Gastrocnemius medialis (tissue), 4 donors: ENCODE data around the gene RUNDC3A. TPM values are rescaled to one million over a fixed set of nuclear protein-coding genes. Genes with fewer than 3 reads are reported as not detected.

Experiments used
- ATAC-seq, 2 donors: fragments of 150-250 bp; one replicate each; pipeline ENCODE4 v1.9.1; 2016
- DNase-seq, 2 donors: peaks; one replicate each; pipeline ENCODE4 v3.0.0-alpha.2; 2019
- H3K27ac ChIP-seq, 4 donors: fragments of 200-600 bp; sonication (generic); 1 replicate in 1 of 4; 2 replicates in 3 of 4; pipeline ENCODE4 v1.5.1; 2016 to 2018; ENCODE audit warnings: mild to moderate bottlenecking in 2 of 4, moderate library complexity in 1 of 4
- H3K27me3 ChIP-seq, 3 donors: fragments of 200-600 bp; sonication (generic) in 2 of 3; 1 replicate in 1 of 3; 2 replicates in 2 of 3; pipeline versions ENCODE4 v1.5.1 to v1.6.0; 2016 to 2019; ENCODE audit warnings: mild to moderate bottlenecking in 1 of 3, moderate library complexity in 1 of 3
- H3K36me3 ChIP-seq, 2 donors: fragments of 200-600 bp; sonication (generic) in 1 of 2; one replicate each; pipeline ENCODE4 v1.5.1; 2017 to 2018
- H3K4me1 ChIP-seq, 2 donors: fragments of 200-600 bp; sonication (generic) in 1 of 2; one replicate each; pipeline ENCODE4 v1.5.1; 2016 to 2017; ENCODE audit warnings: mild to moderate bottlenecking in 2 of 2
- H3K4me3 ChIP-seq, 4 donors: fragments of 200-600 bp; sonication (generic) in 3 of 4; 1 replicate in 1 of 4; 2 replicates in 3 of 4; pipeline ENCODE4 v1.5.1; 2016 to 2019; ENCODE audit warnings: mild to moderate bottlenecking in 2 of 4
- H3K9me3 ChIP-seq, 3 donors: fragments of 200-600 bp; sonication (generic) in 2 of 3; 1 replicate in 1 of 3; 2 replicates in 2 of 3; pipeline ENCODE4 v1.5.1; 2016 to 2019
- POLR2A ChIP-seq, 2 donors: fragments of 450-650 bp; IDR thresholded peaks; one replicate each; pipeline ENCODE4 v1.6.1; 2017; ENCODE audit warnings: antibody characterized with exemption in 2 of 2, mild to moderate bottlenecking in 2 of 2, moderate library complexity in 2 of 2
- in situ Hi-C, 4 donors: fragments of 200-750 bp; cut with MboI; loops; one replicate each; pipeline versions ENCODE4 v1.15.0 to v1.8.0; 2017; ENCODE audit warnings: low sequenced_read_pairs in 4 of 4
- intact Hi-C: fragments of 100-400 bp; cut with DNase I; formaldehyde crosslinking; loops from one replicate; pipeline ENCODE4 v1.15.1; 2023; ENCODE audit warnings: low total_unique reads
- total RNA-seq, 4 donors: library from RNA; depleted of rRNA; stranded (reverse); fragments of >200 nt; gene quantifications; one replicate each; pipeline versions ENCODE4 v1.1.0 to v1.2.3, GENCODE V29; 2016
- TF ChIP-seq, protein P1 (sequence below), 5 experiments: fragments of 450-650 bp in 3 of 5; fragments of 200-600 bp in 2 of 5; sonication (generic) in 2 of 5; IDR thresholded peaks in 4 of 5; conservative IDR thresholded peaks in 1 of 5; 1 replicate in 4 of 5; 2 replicates in 1 of 5; pipeline ENCODE4 v1.5.1; 2016 to 2019; ENCODE audit warnings: antibody characterized with exemption in 5 of 5, mild to moderate bottlenecking in 3 of 5, moderate library complexity in 3 of 5

Gene RUNDC3A
- total RNA-seq, 4 donors from 2014 or later = not detected

DNA sequence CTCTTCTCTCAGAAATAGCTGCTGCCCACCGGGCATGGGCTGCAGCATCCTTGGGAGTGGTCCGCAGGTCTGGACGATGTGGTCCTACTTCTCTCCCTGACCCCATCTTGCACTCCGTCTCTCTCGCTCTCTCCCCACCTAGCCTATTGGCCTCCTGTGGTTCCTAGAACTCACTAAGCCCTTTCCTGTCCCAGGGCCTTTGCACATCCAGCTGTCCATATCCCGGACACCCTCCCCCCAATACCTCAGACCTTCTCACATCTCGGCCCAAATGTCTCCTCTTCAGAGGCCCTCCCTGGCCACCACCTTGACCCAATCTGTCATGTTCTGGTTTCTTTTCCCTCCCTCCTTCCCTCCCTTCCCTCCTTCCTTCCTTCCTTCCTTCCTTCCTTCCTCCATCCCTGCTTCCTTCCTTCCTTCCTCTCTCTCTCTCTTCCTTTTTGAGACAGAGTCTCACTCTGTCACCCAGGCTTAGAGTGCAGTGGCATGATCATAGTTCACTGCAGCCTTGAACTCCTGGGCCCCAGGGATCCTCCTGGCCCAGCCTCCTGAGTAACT, 45.0 kb upstream of the RUNDC3A start:
- TF ChIP-seq POLR2A (IDR thresholded peaks at IDR 0.05) = no peak
- TF ChIP-seq, protein P1, sequence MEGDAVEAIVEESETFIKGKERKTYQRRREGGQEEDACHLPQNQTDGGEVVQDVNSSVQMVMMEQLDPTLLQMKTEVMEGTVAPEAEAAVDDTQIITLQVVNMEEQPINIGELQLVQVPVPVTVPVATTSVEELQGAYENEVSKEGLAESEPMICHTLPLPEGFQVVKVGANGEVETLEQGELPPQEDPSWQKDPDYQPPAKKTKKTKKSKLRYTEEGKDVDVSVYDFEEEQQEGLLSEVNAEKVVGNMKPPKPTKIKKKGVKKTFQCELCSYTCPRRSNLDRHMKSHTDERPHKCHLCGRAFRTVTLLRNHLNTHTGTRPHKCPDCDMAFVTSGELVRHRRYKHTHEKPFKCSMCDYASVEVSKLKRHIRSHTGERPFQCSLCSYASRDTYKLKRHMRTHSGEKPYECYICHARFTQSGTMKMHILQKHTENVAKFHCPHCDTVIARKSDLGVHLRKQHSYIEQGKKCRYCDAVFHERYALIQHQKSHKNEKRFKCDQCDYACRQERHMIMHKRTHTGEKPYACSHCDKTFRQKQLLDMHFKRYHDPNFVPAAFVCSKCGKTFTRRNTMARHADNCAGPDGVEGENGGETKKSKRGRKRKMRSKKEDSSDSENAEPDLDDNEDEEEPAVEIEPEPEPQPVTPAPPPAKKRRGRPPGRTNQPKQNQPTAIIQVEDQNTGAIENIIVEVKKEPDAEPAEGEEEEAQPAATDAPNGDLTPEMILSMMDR (IDR thresholded peaks at IDR 0.05 in 4 of 5, conservative IDR thresholded peaks at IDR 0.05 in 1 of 5) = no peak
- Histone ChIP-seq H3K36me3 (no peaks in the 10 kb centered on the region), H3K27me3 (no peaks in the 10 kb centered on the region), H3K27ac (no peak overlapping the region), H3K4me3 (no peak overlapping the region), H3K9me3 (no peaks in the 10 kb centered on the region), H3K4me1 (no peaks in the 10 kb centered on the region)
- intact Hi-C loops (no loop called here), in situ Hi-C loops (no loop called here)
- ATAC-seq (no peak), DNase-seq (no peak)

DNA sequence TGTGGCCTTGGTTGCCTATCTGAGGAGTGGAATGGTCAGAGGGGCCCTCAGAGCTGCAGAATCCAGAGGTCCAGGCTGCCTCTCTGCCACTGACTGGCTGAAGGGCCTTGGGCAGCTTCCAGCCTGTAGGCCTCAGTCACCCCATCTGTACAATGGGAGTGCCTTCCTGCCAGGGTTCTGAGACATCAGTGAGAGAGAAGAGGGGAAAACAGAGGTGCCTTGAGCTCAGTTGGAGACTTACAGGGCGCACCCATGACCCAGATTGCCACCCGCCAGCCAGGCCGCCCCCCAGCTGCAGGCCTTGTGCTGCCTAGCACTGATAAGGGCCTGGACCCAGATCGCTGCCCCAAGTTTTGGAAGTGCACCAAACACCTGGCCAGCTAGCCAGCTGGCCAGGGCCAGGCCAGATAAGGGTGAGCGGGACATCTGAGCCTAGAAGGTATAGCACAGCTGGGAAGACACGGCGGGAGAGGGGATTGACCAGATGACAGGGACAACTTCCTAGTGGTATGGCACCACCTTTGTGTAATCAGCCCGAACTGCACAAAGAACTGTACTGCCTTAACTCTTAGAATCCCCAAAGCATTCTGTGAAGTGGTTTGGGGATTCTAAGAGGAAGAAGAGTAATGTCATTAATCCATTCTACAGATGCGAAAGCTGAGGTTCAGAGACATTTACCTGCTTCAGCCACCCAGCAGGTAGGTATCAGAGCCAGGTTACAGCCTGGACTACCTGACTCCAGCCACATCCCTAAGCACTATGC, 41.8 kb upstream of the RUNDC3A start:
- H3K27ac ChIP-seq = no peak overlapping the region
- H3K4me3 ChIP-seq = no peak overlapping the region
- ATAC-seq (no peak), DNase-seq (no peak)
- no peaks in the 10 kb centered on the region for H3K36me3 ChIP-seq
- H3K9me3 ChIP-seq = no peaks in the 10 kb centered on the region
- in situ Hi-C loops (no loop called here), intact Hi-C loops (no loop called here)
- no peaks in the 10 kb centered on the region for H3K4me1 ChIP-seq
- H3K27me3 ChIP-seq = no peaks in the 10 kb centered on the region
- TF ChIP-seq, protein P1 (IDR thresholded peaks at IDR 0.05 in 4 of 5, conservative IDR thresholded peaks at IDR 0.05 in 1 of 5) = no peak
- TF ChIP-seq POLR2A (IDR thresholded peaks at IDR 0.05) = no peak

DNA sequence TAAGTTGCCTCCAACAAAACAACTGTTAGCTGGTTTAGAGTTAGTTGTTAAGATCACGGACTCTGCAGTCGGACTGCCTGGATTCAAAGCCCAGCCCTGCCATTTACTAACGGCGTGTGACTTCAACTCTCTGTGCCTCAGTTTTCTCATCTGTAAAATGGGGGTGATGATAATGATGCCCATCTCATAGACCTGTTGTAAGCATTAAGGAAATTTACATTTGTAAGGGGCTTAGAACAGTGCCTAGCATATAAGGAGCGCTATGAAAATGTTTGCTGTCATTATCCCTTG, 41.3 kb upstream of the RUNDC3A start:
- in situ Hi-C loops = no loop called here

DNA sequence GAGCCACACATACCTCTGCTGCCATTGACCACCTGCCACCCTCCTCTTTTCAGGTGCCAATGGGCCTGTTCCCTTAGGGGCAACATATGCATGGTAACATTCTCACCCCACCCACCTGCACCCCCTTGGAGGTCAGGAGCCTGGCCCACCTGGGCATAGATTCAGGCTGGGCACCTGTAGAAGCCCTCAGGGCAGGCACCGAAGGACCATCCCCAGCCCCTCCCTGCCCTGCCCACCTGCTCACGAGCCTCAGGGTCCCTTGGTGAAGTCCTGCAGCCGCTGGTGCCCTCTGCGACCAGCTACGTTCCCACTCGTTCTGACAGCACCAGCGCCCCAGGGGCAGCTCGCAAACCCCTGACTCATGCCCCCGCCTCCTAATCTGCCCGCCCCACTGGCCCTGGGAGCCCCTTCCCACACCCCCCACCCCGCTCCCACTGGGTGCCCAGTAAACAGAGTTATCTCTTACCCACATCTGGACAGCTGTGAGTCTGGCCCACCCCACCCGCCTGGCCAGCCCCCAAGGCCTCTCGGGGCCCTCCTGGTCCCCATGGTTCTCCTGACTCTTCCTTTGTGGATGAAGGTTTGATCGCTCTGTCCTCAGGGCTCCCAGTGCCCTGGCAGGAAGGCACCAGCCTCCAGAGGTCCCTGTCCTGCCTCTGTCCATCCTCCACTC, 40.4 kb upstream of the RUNDC3A start, which contains the start of gene SLC4A1:
Gene SLC4A1, minus strand, starts transcription at position 318 of the 673 bp plus-strand sequence. CDS start 5,269 bp downstream, outside the sequence.
- no peak within 1 kb of the TSS for H3K4me3 ChIP-seq
- H3K4me1 ChIP-seq = no peaks in the 10 kb centered on the region
- H3K36me3 ChIP-seq = no peaks in the 10 kb centered on the region
- DNase-seq (no peak), ATAC-seq (no peak)
- intact Hi-C loops = no loop called here
- in situ Hi-C loops = no loop called here
- no peaks in the 10 kb centered on the region for H3K9me3 ChIP-seq
- no peaks in the 10 kb centered on the region for H3K27me3 ChIP-seq
- TF ChIP-seq, protein P1 (IDR thresholded peaks at IDR 0.05 in 4 of 5, conservative IDR thresholded peaks at IDR 0.05 in 1 of 5) = no peak
- TF ChIP-seq POLR2A (IDR thresholded peaks at IDR 0.05) = no peak
- no peak within 1 kb of the TSS for H3K27ac ChIP-seq

More for the DNA sequence above, 41.3 kb upstream of the RUNDC3A start:
- TF ChIP-seq, protein P1 (IDR thresholded peaks at IDR 0.05 in 4 of 5, conservative IDR thresholded peaks at IDR 0.05 in 1 of 5) = no peak
- no peak for TF ChIP-seq POLR2A (IDR thresholded peaks at IDR 0.05)
- DNase-seq (no peak), ATAC-seq (no peak)
- H3K27me3 ChIP-seq = no peaks in the 10 kb centered on the region
- H3K4me3 ChIP-seq = no peak overlapping the region
- no peak overlapping the region for H3K27ac ChIP-seq
- intact Hi-C loops = no loop called here
- H3K4me1 ChIP-seq = no peaks in the 10 kb centered on the region
- H3K36me3 ChIP-seq = no peaks in the 10 kb centered on the region
- no peaks in the 10 kb centered on the region for H3K9me3 ChIP-seq
